GM21447 (cell line): ENCODE data around the gene SEPTIN10.
A peak's percentile ranks its signal among the peaks of the same experiment; 100 is the strongest.
"Not testable (repeated sequence)": the region's sequence is repeated elsewhere in the genome, so short reads cannot be mapped to it uniquely, and the experiment has no call there.

Experiments used
- ATAC-seq: cut with Tn5 transposase; IDR thresholded peaks from one replicate; pipeline ENCODE4 v1.9.1; 2021; ENCODE audit not compliant: unreplicated experiment

SEPTIN10 gene

DNA sequence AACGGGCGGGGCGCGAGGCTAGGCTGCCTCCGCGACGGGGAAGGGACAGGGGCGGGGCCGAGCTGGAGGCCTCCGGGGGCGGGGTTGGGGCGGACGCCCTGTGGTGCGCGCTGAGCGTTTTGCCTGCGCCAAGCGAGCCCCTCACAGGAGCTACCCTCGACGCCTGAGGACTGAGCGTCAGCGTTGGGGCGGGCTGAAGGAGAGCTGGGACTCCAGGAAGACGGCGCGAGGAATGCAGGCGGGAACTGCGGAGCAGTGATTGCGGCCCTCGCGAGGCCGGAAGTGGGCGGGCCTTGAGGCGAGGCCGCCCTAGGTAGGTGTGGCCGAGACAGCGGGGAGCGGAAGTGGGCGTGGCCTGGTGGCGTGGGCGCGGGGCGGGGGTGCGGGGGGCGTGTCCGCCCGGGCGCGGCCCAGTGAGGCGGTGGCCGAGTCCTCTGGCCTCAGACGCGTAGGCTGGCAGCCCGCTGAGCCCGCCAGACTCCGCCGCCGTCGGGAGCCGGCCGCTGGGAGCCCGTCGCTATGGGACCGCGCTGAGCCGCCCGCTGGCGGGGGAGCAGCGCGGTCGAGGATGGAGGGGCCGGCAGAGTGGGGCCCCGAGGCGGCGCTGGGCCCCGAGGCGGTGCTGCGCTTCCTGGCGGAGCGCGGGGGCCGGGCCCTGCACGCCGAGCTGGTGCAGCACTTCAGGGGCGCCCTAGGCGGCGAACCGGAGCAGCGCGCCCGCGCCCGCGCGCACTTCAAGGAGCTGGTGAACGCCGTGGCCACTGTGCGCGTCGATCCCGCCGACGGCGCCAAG is at the start of gene SEPTIN10, which contains the start of gene SOWAHC:
Gene SEPTIN10 (minus strand): TSS at position 45 of the 793 bp plus-strand sequence. CDS start 139 bp downstream, outside the sequence.
Gene SOWAHC (plus strand): TSS at position 443 of the 793 bp plus-strand sequence. CDS start 126 bp downstream, at position 569.
- ATAC-seq: peak; percentile 81

GRCh38 chr2:109662889-109663288 is 49.1 kb upstream of the SEPTIN10 start:
- no peak for ATAC-seq

- ATAC-seq: no peak
Observed at GRCh38 chr2:109660046-109660860, 46.5 kb upstream of the SEPTIN10 start.

DNA sequence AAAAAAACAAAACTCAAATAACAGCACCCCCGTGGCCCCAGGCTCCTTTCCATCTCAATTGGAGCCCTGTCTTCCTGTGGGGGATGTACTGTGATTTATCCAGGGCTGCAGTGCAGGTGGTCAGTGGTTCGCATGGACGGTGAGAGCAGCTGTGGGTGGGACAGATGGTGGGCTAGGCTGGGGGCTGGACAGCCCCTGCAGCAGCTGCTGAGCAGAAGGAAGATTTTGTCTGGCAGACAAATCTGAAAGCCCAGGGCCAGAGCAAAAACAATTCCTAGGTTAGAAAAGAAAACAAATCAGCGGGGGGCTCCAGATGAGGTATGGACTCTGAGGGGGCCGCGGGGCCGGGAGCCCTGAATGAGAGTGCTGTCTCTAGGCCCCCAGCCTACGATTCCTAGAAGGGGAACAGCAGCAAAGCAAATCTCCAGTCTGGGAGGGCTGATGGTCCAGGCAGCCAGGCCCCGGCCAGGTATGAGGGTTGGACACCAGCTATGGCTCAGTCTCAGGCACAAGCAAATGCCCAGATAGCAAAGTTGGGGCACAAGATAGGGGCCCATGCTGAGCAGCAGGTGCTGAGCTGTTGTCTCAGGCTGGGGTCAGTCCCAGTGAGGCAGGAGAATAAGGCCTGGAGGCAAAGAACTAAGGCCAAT is 45.8 kb upstream of the SEPTIN10 start:
- ATAC-seq: no peak

GRCh38 chr2:109655287-109655686 is 41.5 kb upstream of the SEPTIN10 start:
- ATAC-seq: no peak

DNA sequence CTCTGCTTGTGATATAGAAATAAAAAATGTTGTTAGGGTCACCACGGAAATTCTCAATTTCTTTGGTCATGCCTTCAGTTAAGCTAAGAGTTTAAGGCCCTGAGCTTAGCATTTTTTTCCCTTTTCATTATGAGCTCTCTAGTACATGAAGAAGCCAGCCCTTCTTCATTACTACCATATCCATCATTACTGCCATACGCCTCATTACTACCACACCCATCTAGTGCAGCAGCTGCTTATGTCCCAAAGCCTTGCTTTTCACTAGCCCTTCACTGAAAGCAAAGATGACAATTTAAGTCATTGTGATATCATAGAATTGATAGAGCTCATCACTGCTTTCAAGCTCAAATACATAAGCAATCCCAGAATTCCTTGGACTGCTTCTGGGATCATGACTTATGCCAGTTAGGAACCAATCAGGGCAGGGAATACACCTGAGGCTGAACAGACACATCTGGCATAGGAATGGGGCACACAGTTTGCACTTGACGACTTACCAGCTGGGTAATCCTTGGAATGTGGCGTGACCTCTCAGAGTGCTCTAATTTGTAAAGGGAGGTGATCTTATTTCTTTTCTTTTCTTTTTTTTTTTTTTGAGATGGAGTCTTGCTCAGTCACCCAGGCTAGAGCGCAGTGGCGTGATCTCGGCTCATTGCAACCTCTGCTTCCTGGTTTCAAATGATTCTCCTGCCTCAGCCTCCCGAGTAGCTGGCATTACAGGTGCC is 40.7 kb upstream of the SEPTIN10 start:
- ATAC-seq: no peak

DNA sequence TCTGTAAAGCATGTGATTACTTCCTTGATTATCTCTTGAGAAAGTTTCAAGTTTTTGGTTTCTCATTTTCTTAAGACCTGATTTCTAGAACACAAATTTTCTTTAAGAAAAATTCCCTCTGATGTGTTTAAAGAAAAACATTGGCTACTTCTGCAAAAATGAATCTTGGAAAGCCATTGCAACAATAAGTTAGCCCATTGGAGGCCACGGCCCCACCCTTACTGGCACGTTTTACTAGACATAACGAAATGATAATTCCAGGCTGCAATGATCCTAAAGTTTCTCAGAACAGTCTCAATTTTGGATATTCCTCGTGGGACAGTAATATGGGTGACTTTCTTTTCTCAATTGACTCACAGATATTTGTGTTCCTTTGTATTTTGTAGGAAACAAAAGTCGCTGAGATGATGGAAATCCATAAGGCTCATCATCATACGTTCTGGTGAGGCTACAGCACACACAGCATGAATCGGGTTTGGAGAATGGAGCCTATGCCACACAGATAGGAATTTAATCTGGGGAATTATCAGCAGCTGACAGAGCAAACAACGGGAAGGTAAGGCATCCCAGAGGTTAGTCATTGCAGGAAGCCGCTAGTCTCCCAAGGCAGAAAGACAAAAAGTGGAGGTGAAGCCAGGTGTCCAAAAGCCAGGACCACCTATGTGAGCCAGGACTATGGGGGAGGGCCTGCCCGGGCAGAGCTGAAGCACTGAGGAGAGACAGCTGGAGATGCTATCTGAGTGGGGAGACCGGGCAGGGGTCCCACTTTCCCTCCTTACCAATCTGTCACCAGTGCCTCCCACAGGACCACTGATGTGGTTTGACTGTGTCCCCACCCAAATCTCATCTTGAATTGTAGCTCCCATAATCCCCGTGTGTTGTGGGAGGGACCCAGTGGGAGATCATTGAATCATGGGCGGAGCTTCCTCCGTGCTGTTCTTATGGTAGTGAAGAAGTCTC is 36.2 kb upstream of the SEPTIN10 start:
- ATAC-seq: no peak

DNA sequence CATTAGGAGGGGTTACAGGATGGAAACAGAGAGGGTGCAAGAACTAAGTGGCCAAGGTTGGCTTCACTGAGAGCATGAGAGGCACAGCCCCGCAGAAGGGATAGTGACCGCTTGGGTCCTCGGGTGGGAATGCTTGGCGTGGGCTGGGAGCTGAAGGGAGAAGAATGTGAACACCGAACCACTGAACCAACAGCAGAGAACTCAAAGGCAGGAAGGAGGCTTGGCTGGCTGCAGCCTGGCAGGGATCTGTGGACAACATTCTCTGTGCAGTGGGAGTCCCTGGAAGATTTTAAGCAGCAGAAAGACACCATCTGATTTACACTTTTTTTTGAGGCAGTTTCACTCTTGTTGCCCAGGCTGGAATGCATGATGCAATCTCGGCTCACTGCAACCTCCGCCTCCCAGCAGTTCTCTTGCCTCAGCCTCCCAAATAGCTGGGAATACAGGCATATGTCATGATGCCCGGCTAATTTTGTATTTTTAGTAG is 34.3 kb upstream of the SEPTIN10 start:
- ATAC-seq: no peak

DNA sequence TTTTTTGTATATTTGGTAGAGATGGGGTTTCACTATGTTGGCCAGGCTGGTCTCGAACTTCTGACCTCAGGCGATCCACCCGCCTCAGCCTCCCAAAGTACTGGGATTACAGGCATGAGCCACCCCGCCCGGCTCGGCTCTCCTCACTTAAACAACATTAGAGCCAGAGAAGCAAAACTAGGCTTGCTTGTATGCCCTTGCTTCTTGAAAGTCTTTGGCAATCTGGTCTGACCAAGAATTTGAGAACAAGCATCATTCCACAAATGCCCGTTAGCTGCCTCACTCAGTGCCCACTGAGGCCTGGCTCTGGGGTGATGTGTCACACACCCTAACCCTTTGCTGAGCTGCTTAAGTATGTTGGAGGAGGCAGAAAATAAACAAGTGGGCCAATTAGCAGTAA is 33.9 kb upstream of the SEPTIN10 start:
- no peak for ATAC-seq

- no peak for ATAC-seq
Observed at GRCh38 chr2:109646961-109647360, 33.2 kb upstream of the SEPTIN10 start.

DNA sequence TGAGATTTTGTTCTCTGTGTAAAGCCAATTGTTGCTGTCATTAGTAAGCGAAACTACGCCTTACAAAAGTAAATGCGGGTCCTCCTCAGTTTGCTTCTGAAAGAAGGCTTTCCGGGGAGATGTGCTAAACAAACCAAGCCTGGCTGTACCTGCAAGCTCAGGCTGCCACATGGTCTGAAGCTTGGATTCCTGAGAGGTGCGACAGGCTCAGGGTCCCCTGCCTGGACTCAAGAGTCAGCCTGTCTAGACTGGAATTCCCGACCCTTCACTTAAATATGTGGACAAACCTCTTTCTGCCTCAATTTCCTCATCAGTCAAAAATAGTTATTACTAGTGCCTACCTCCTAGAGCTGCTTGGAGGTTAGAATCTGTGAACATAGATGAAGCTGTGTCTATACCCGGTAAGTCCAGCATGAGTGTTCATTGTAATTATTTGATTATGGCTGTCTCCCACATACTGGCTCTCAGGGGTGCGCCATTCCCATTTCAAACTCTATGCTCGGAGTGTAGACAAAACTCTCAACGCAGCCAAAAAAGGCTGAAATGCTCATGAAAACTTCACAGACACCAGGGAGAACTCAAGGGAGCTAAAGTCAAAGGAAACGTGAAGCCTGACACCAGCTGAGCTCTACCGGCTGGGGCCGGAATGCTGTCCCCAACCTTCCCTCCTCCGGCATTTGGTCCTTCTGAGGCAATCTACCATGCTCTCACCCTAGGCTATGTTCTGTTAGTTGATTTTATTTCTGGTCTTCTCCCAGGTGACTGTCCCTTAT is 31.8 kb upstream of the SEPTIN10 start:
- no peak for ATAC-seq

- no peak for ATAC-seq
Observed at GRCh38 chr2:109644571-109645275, 31.0 kb upstream of the SEPTIN10 start.

- ATAC-seq: not testable (repeated sequence)
Observed at GRCh38 chr2:109640000-109640399, 26.2 kb upstream of the SEPTIN10 start.

DNA sequence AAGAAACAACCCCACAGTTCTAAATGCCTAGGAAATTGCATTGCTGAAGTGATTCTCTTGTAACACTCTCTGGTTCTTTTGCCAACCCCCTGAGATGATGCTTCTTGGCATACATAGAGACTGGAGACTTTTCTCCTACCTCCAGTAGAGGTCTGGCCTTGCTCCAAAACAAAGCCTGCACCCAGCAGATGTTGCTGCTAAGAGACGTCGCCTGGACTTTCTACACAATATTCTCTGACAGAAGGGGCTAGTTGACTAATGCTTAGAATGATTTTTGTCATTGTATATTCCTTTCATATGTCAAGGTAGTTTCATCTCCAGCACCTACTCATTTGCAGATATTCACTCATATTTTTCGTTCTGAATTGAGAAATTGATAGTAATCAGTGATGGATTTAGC is 25.0 kb upstream of the SEPTIN10 start:
- no peak for ATAC-seq

DNA sequence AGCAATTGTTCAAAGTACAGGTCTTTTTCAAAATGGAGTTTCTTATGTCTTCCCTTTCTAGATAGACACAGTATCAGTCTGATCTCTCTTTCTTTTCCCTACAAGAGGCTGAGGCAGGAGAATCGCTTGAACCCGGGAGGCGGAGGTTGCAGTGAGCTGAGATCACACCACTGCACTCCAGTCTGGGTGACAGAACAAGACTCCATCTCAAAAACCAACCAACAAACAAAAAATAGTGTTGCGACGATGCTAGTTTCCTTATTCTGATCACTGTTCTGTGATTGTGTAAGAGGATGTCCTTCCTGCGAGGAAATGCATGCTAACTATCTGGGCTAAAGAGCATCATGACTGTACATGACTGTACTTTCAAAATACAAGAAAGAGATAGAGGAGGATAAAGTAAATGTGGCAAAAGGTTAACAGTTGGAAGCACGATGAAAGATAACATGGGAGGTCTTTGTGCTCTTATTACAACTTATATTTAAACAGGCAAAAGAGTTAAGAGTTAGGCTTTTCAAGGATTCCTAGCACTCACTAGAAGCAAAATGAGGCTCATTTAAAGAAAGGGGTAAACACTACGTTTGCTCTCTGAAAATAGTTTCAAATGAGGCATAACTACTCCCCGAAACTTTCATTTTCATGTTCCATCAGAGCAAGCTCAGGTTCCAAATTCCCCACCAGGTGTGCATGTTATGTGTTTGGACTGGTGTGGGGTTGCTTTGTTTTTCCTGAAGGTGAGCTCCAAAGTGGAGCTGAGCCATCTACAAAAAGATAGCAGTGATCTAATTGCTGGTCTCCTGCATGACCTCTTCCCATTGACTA is 24.2 kb upstream of the SEPTIN10 start:
- peak; percentile 91 for ATAC-seq

- no peak for ATAC-seq
Observed at GRCh38 chr2:109636317-109636716, 22.6 kb upstream of the SEPTIN10 start.
